ENCODE measurements around the gene ZNF566. TPM values are rescaled to one million over a fixed set of nuclear protein-coding genes. Genes with fewer than 3 reads are reported as not detected.

The ZNF566 gene
- total and polyA plus RNA-seq, 12 donors, result 7.4 to 20.9 (median 12.2) TPM

GRCh38 chr19:36423925-36424324 lies 65.4 kb downstream of the ZNF566 start:
- Histone ChIP-seq H3K4me1 (replicated peaks in 1 of 2) (peaks cover 0 to 10% of the 10 kb centered on the region in 2 donors), H3K4me3 (no peak overlapping the region), H3K27ac (no peak overlapping the region), H3K9me3 (replicated peaks in 1 of 3) (no peaks in the 10 kb centered on the region), H3K27me3 (no peaks in the 10 kb centered on the region), H3K36me3 (replicated peaks in 1 of 2) (no peaks in the 10 kb centered on the region)
- intact Hi-C loops (cut with DNase I), result no loop called here
- TF ChIP-seq POLR2A (IDR thresholded peaks at IDR 0.05) (no peak), CTCF (IDR thresholded peaks at IDR 0.05) (no peak)
- 80 to 86% (median 82%) methylated on average over 4 of the region's 4 CpGs for WGBS, 4 donors
- no peak for DNase-seq

- Histone ChIP-seq H3K9me3 (replicated peaks in 1 of 3) (no peaks in the 10 kb centered on the region), H3K27me3 (no peaks in the 10 kb centered on the region), H3K4me1 (replicated peaks in 1 of 2) (peaks cover 6 to 24% of the 10 kb centered on the region in 2 donors), H3K36me3 (replicated peaks in 1 of 2) (no peaks in the 10 kb centered on the region), H3K27ac (peak overlapping the region in 3 of 5 donors; percentile 37 to 44 (median 38)), H3K4me3 (peak overlapping the region in 1 of 4 donors; percentile 53)
- TF ChIP-seq CTCF (IDR thresholded peaks at IDR 0.05) (no peak), POLR2A (IDR thresholded peaks at IDR 0.05) (no peak)
- intact Hi-C loops (cut with DNase I), result no loop called here
- WGBS, 4 donors, result 21 to 36% (median 23%) methylated on average over 20 to 33 of the region's 33 CpGs
- no peak for DNase-seq
Measured at GRCh38 chr19:36421749-36422481, 67.4 kb downstream of the ZNF566 start.

DNA sequence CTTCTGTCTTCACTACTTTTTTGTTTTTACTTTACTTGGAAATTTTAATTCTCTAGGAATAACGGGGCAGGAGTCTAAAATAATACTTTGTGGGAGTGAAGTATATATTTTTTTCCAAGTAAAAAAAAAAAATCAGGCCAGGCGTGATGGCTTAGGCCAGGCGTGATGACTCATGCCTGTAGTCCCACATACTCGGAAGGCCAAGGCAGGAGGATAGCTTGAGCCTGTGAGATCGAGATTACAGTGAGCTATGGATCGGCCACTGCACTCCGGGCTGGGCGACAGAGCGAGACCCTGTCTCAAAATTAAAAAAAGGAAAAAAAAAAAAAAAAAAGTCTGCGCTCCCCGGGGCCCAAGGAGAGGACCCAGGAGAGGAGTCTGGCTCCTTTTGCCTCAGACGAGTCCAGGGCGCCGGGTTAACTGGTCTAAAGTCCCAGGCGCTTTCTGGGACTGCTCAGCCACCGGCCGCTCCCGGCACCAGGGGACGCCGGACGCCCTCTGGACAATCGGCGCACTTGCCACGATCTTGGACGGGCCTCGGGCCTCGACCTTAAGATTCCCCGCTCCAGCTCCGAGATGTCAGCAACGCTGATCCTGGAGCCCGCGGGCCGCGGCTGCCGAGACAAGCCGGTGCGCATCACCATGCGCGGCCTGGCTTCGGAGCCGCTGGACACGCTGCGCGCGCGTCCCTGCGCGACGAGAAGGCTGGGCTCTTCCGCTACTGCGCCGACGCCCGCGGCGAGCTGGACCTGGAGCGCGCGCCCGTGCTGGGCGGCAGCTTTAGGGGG lies 68.2 kb downstream of the ZNF566 start:
- 7 to 27% (median 11%) methylated on average over 14 to 61 of the region's 61 CpGs for WGBS, 4 donors
- peak; percentile 16 to 57 (median 35) for DNase-seq
- no peaks in the 10 kb centered on the region for H3K36me3 ChIP-seq (replicated peaks in 1 of 2)
- intact Hi-C loops (cut with DNase I), result no loop called here
- H3K4me1 ChIP-seq (replicated peaks in 1 of 2), result peaks cover 6 to 24% of the 10 kb centered on the region in 2 donors
- peak overlapping the region in 3 of 5 donors; percentile 37 to 44 (median 38) for H3K27ac ChIP-seq
- no peaks in the 10 kb centered on the region for H3K9me3 ChIP-seq (replicated peaks in 1 of 3)
- TF ChIP-seq CTCF (IDR thresholded peaks at IDR 0.05) (no peak), POLR2A (IDR thresholded peaks at IDR 0.05) (peak in 1 of 2 donors; percentile 23)
- H3K27me3 ChIP-seq, result no peaks in the 10 kb centered on the region
- peak overlapping the region in 1 of 4 donors; percentile 53 for H3K4me3 ChIP-seq

DNA sequence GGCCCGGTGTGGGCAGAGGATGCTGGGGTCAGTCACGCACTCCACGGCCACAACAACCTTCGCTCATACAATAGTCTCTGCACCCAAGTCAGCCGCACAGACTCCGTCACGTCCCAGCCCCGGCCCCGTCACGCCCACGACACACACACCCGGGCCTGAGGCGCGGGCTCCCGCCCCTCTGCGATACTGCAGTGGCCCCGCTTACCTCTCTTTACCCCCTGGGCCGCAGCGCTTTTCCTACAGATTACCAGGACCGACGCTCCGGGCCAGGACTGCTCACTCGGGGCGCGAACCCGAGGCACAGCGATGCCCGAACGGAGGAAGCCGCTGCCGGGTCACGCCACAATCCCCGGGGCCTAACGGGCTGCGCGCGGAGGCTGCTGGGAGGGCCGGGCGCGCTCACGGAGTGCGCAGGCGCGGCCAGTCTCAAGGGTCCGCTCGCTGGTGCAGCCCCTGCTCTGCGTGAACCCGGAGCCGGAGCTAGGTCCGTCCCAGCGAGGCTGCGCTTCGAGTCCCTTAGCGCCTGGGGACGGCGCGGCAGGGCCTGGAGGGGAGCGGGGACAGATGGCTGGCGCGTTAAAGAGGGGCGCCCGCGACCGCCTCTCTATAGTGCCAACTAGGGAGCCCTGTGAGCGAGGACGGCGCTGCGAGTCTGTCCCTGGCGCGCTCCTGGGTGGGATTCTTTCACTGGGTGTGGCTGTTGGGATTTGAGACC lies 70.9 kb downstream of the ZNF566 start, which contains the start of gene ZFP82:
Gene ZFP82, minus strand, starts transcription at position 358 of the 715 bp plus-strand sequence. CDS start 8,855 bp downstream, outside the sequence.
- no peaks in the 10 kb centered on the region for H3K27me3 ChIP-seq
- peak within 1 kb of the TSS; percentile 25 to 94 (median 73) for H3K27ac ChIP-seq
- WGBS, 4 donors, result 0 to 1% (median 1%) methylated on average over 15 to 70 of the region's 70 CpGs
- H3K9me3 ChIP-seq (replicated peaks in 1 of 3), result no peaks in the 10 kb centered on the region
- H3K36me3 ChIP-seq (replicated peaks in 1 of 2), result no peaks in the 10 kb centered on the region
- peaks cover 6 to 24% of the 10 kb centered on the region in 2 donors for H3K4me1 ChIP-seq (replicated peaks in 1 of 2)
- peak in 1 of 6 experiments; percentile 9 for TF ChIP-seq CTCF (IDR thresholded peaks at IDR 0.05)
- peak in 1 of 2 donors; percentile 68 for TF ChIP-seq POLR2A (IDR thresholded peaks at IDR 0.05)
- peak; percentile 74 to 85 (median 79) for DNase-seq
- peak within 1 kb of the TSS; percentile 62 to 75 (median 66) for H3K4me3 ChIP-seq
- intact Hi-C loops (cut with DNase I), result no loop called here
